Neural progenitor cell (in vitro differentiated cells): ENCODE results near the gene CACNA1B. TPM values are rescaled to one million over a fixed set of nuclear protein-coding genes. Genes with fewer than 3 reads are reported as not detected.

Experiments used
- DNase-seq: peaks from one replicate; pipeline ENCODE4 v3.0.0-alpha.2; 2016; ENCODE audit warnings: low spot score
- H2AFZ ChIP-seq: fragments of 200-600 bp; sonication (generic); replicated peaks from 2 replicates; pipeline ENCODE4 v1.6.1; 2016; ENCODE audit warnings: antibody characterized with exemption
- H3F3A ChIP-seq: fragments of 200-600 bp; sonication (generic); 2 replicates; pipeline ENCODE4 v1.6.1; 2016; ENCODE audit warnings: antibody characterized with exemption, low read depth
- H3K27ac ChIP-seq: fragments of 200-600 bp; sonication (generic); 2 replicates; pipeline ENCODE4 v1.5.1; 2016; ENCODE audit warnings: mild to moderate bottlenecking
- H3K27me3 ChIP-seq: fragments of 200-600 bp; sonication (generic); 2 replicates; pipeline ENCODE4 v1.6.1; 2016; ENCODE audit warnings: mild to moderate bottlenecking, moderate library complexity
- H3K36me3 ChIP-seq: fragments of 200-600 bp; sonication (generic); 2 replicates; pipeline ENCODE4 v1.5.1; 2016
- H3K4me1 ChIP-seq: fragments of 200-600 bp; sonication (generic); 2 replicates; pipeline ENCODE4 v1.6.1; 2016; ENCODE audit warnings: mixed run types
- H3K4me2 ChIP-seq: fragments of 200-600 bp; sonication (generic); 2 replicates; pipeline ENCODE4 v1.6.1; 2016
- H3K4me3 ChIP-seq: fragments of 200-600 bp; sonication (generic); 2 replicates; pipeline ENCODE4 v1.5.1; 2016
- H3K79me2 ChIP-seq: fragments of 200-600 bp; sonication (generic); 2 replicates; pipeline ENCODE4 v1.6.1; 2016; ENCODE audit warnings: low read depth
- H3K9ac ChIP-seq: fragments of 200-600 bp; sonication (generic); 2 replicates; pipeline ENCODE4 v1.6.1; 2016
- H3K9me3 ChIP-seq: fragments of 200-600 bp; sonication (generic); 2 replicates; pipeline ENCODE4 v1.5.1; 2016; ENCODE audit warnings: low read depth
- H4K20me1 ChIP-seq: fragments of 200-600 bp; sonication (generic); 2 replicates; pipeline ENCODE4 v1.6.1; 2016; ENCODE audit warnings: low read depth
- H3K27ac Mint-ChIP-seq: 3 replicates; pipeline ENCODE4 v1.8.0; 2021; ENCODE audit warnings: mixed read lengths
- H3K27me3 Mint-ChIP-seq: 2 replicates; pipeline ENCODE4 v1.8.0; 2022; ENCODE audit warnings: low read depth, mild to moderate bottlenecking, inconsistent platforms, moderate library complexity, mixed read lengths; ENCODE audit not compliant: insufficient read depth
- H3K36me3 Mint-ChIP-seq: 3 replicates; pipeline ENCODE4 v1.8.0; 2021; ENCODE audit warnings: mixed read lengths
- H3K4me1 Mint-ChIP-seq: 3 replicates; pipeline ENCODE4 v1.8.0; 2021; ENCODE audit warnings: mixed read lengths
- H3K4me3 Mint-ChIP-seq: 3 replicates; pipeline ENCODE4 v1.8.0; 2021; ENCODE audit warnings: mild to moderate bottlenecking, moderate library complexity, mixed read lengths
- H3K9me3 Mint-ChIP-seq: 3 replicates; pipeline ENCODE4 v1.8.0; 2020; ENCODE audit warnings: mixed read lengths
- CTCF ChIP-seq: fragments of 200-600 bp; sonication (generic); IDR thresholded peaks from 2 replicates; pipeline ENCODE4 v1.5.1; 2017; ENCODE audit warnings: antibody characterized with exemption, mild to moderate bottlenecking
- EZH2 ChIP-seq: fragments of 200-600 bp; sonication (generic); IDR thresholded peaks from 2 replicates; pipeline ENCODE4 v1.6.1; 2017; ENCODE audit warnings: antibody characterized with exemption, mild to moderate bottlenecking, moderate library complexity
- EZH2phosphoT487 ChIP-seq: fragments of 200-600 bp; sonication (generic); IDR thresholded peaks from 2 replicates; pipeline ENCODE4 v1.6.1; 2017; ENCODE audit warnings: antibody characterized with exemption
- total RNA-seq: library from RNA; depleted of rRNA; stranded (reverse); fragments of >200 nt; gene quantifications from 2 replicates; pipeline ENCODE4 v1.2.3, GENCODE V29; 2015; ENCODE audit warnings: low replicate concordance

Gene CACNA1B
- total RNA-seq, 1 donor from 2014 or later, result 0.30 TPM

GRCh38 chr9:137970098-137970497 lies 92.5 kb downstream of the CACNA1B start:
- Mint-ChIP-seq H3K4me3 (peak overlapping the region; percentile 46), H3K27ac (peak overlapping the region; percentile 9), H3K27me3 (no peaks in the 10 kb centered on the region), H3K9me3 (no peaks in the 10 kb centered on the region), H3K36me3 (no peaks in the 10 kb centered on the region), H3K4me1 (peaks cover 18% of the 10 kb centered on the region)
- Histone ChIP-seq H3K79me2 (no peaks in the 10 kb centered on the region), H3K4me3 (no peak overlapping the region), H4K20me1 (no peaks in the 10 kb centered on the region), H3K4me2 (no peak overlapping the region), H3K27ac (no peak overlapping the region), H3K9me3 (no peaks in the 10 kb centered on the region), H3K4me1 (no peaks in the 10 kb centered on the region), H3K9ac (no peak overlapping the region), H3K27me3 (no peaks in the 10 kb centered on the region), H3F3A (no peaks in the 10 kb centered on the region), H2AFZ (no peak overlapping the region), H3K36me3 (no peaks in the 10 kb centered on the region)
- no peak for DNase-seq
- TF ChIP-seq EZH2phosphoT487, result no peak

- no peak for TF ChIP-seq EZH2phosphoT487
- TF ChIP-seq EZH2, result no peak
- TF ChIP-seq CTCF, result no peak
- H3K4me2 ChIP-seq, result no peak overlapping the region
- no peaks in the 10 kb centered on the region for H3F3A ChIP-seq
- H3K27ac Mint-ChIP-seq, result peak overlapping the region; percentile 9
- peak overlapping the region; percentile 46 for H3K4me3 Mint-ChIP-seq
- H3K9me3 ChIP-seq, result no peaks in the 10 kb centered on the region
- H3K4me3 ChIP-seq, result no peak overlapping the region
- no peak overlapping the region for H3K27ac ChIP-seq
- H3K79me2 ChIP-seq, result no peaks in the 10 kb centered on the region
- no peaks in the 10 kb centered on the region for H4K20me1 ChIP-seq
- H3K4me1 ChIP-seq, result no peaks in the 10 kb centered on the region
- no peaks in the 10 kb centered on the region for H3K9me3 Mint-ChIP-seq
- H3K36me3 ChIP-seq, result no peaks in the 10 kb centered on the region
- H2AFZ ChIP-seq, result no peak overlapping the region
- DNase-seq, result no peak
- peaks cover 18% of the 10 kb centered on the region for H3K4me1 Mint-ChIP-seq
- H3K9ac ChIP-seq, result no peak overlapping the region
- H3K27me3 ChIP-seq, result no peaks in the 10 kb centered on the region
- H3K36me3 Mint-ChIP-seq, result no peaks in the 10 kb centered on the region
- H3K27me3 Mint-ChIP-seq, result no peaks in the 10 kb centered on the region
Observed at GRCh38 chr9:137970686-137971476, 93.3 kb downstream of the CACNA1B start.

- no peak for TF ChIP-seq EZH2phosphoT487
- TF ChIP-seq CTCF, result no peak
- no peak for TF ChIP-seq EZH2
- Histone ChIP-seq H2AFZ (no peak overlapping the region), H3K4me1 (no peaks in the 10 kb centered on the region), H3K27ac (no peak overlapping the region), H3K27me3 (no peaks in the 10 kb centered on the region), H3K4me2 (no peak overlapping the region), H4K20me1 (no peaks in the 10 kb centered on the region), H3K4me3 (no peak overlapping the region), H3K79me2 (no peaks in the 10 kb centered on the region), H3K9me3 (no peaks in the 10 kb centered on the region), H3K9ac (no peak overlapping the region), H3F3A (no peaks in the 10 kb centered on the region), H3K36me3 (no peaks in the 10 kb centered on the region)
- Mint-ChIP-seq H3K4me3 (peak overlapping the region; percentile 60), H3K4me1 (peaks cover 18% of the 10 kb centered on the region), H3K9me3 (no peaks in the 10 kb centered on the region), H3K36me3 (no peaks in the 10 kb centered on the region), H3K27ac (no peak overlapping the region), H3K27me3 (no peaks in the 10 kb centered on the region)
- no peak for DNase-seq
Observed at GRCh38 chr9:137971477-137972138, 94.0 kb downstream of the CACNA1B start.
